Erythroblast (primary cell): Measurements from ENCODE around the gene PRDM1.

Source experiments
- GATA1 ChIP-seq: IDR thresholded peaks from 2 replicates; pipeline ENCODE4 v1.6.1; 2011; ENCODE audit warnings: low read depth, mild to moderate bottlenecking, control low read depth, low read length, moderate library complexity
- POLR2A ChIP-seq: IDR thresholded peaks from 2 replicates; pipeline ENCODE4 v1.6.1; 2011; ENCODE audit warnings: mild to moderate bottlenecking, low read length

DNA sequence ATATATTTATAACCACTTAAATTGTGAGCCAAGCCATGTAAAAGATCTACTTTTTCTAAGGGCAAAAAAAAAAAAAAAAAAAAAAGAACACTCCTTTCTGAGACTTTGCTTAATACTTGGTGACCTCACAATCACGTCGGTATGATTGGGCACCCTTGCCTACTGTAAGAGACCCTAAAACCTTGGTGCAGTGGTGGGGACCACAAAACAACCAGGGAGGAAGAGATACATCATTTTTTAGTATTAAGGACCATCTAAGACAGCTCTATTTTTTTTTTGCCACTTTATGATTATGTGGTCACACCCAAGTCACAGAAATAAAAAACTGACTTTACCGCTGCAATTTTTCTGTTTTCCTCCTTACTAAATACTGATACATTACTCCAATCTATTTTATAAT, 22.9 kb downstream of the PRDM1 start:
- TF ChIP-seq POLR2A (no peak), GATA1 (no peak)
